Nephron (organoid): ENCODE measurements around the gene SDR42E2.

Source experiments
- H3K27ac Mint-ChIP-seq, 3 experiments: 2 replicates each; pipeline ENCODE4 v1.8.0; 2020; ENCODE audit warnings: mixed read lengths in 3 of 3, mild to moderate bottlenecking in 2 of 3, moderate library complexity in 1 of 3
- H3K27me3 Mint-ChIP-seq: 2 replicates; pipeline ENCODE4 v1.8.0; 2021; ENCODE audit warnings: low read depth, mild to moderate bottlenecking, moderate library complexity, mixed read lengths
- H3K36me3 Mint-ChIP-seq: 2 replicates; pipeline ENCODE4 v1.8.0; 2020; ENCODE audit warnings: low read depth, mixed read lengths
- H3K4me1 Mint-ChIP-seq: 2 replicates; pipeline ENCODE4 v1.8.0; 2020; ENCODE audit warnings: mixed read lengths
- H3K4me3 Mint-ChIP-seq, 3 experiments: 2 replicates each; pipeline ENCODE4 v1.8.0; 2020; ENCODE audit warnings: mild to moderate bottlenecking in 3 of 3, mixed read lengths in 3 of 3, moderate library complexity in 2 of 3
- H3K9me3 Mint-ChIP-seq: 2 replicates; pipeline ENCODE4 v1.8.0; 2020; ENCODE audit warnings: mixed read lengths
- CTCF ChIP-seq, 3 experiments: fragments of 200-600 bp; sonication (generic); IDR thresholded peaks; one replicate each; pipeline ENCODE4 v1.5.0; 2021; ENCODE audit warnings: antibody characterized with exemption in 3 of 3; ENCODE audit not compliant: unreplicated experiment in 3 of 3

SDR42E2 gene

GRCh38 chr16:22181426-22181825 lies 19.1 kb downstream of the SDR42E2 start:
- TF ChIP-seq CTCF (IDR thresholded peaks at IDR 0.05; ENCODE audit: unreplicated experiment in 3 of 3): no peak
- no peak overlapping the region for H3K4me3 Mint-ChIP-seq
- no peaks in the 10 kb centered on the region for H3K9me3 Mint-ChIP-seq
- no peak overlapping the region for H3K27ac Mint-ChIP-seq
- no peaks in the 10 kb centered on the region for H3K36me3 Mint-ChIP-seq
- no peaks in the 10 kb centered on the region for H3K27me3 Mint-ChIP-seq
- no peaks in the 10 kb centered on the region for H3K4me1 Mint-ChIP-seq

GRCh38 chr16:22181843-22182242 lies 19.5 kb downstream of the SDR42E2 start:
- no peaks in the 10 kb centered on the region for H3K4me1 Mint-ChIP-seq
- no peak for TF ChIP-seq CTCF (IDR thresholded peaks at IDR 0.05; ENCODE audit: unreplicated experiment in 3 of 3)
- H3K4me3 Mint-ChIP-seq: no peak overlapping the region
- no peak overlapping the region for H3K27ac Mint-ChIP-seq
- no peaks in the 10 kb centered on the region for H3K27me3 Mint-ChIP-seq
- H3K9me3 Mint-ChIP-seq: no peaks in the 10 kb centered on the region
- H3K36me3 Mint-ChIP-seq: no peaks in the 10 kb centered on the region

GRCh38 chr16:22183335-22183734 lies 21.0 kb downstream of the SDR42E2 start:
- Mint-ChIP-seq H3K27me3 (no peaks in the 10 kb centered on the region), H3K27ac (no peak overlapping the region), H3K9me3 (no peaks in the 10 kb centered on the region), H3K4me3 (no peak overlapping the region), H3K4me1 (no peaks in the 10 kb centered on the region), H3K36me3 (no peaks in the 10 kb centered on the region)
- TF ChIP-seq CTCF (IDR thresholded peaks at IDR 0.05; ENCODE audit: unreplicated experiment in 3 of 3): no peak

GRCh38 chr16:22183901-22184614 lies 21.8 kb downstream of the SDR42E2 start:
- peak in 1 of 3 experiments; percentile 20 for TF ChIP-seq CTCF (IDR thresholded peaks at IDR 0.05; ENCODE audit: unreplicated experiment in 3 of 3)
- Mint-ChIP-seq H3K4me1 (peaks cover 6% of the 10 kb centered on the region), H3K9me3 (no peaks in the 10 kb centered on the region), H3K27me3 (no peaks in the 10 kb centered on the region), H3K36me3 (no peaks in the 10 kb centered on the region), H3K27ac (no peak overlapping the region), H3K4me3 (no peak overlapping the region)

GRCh38 chr16:22184615-22184968 lies 22.3 kb downstream of the SDR42E2 start:
- Mint-ChIP-seq H3K27ac (no peak overlapping the region), H3K9me3 (no peaks in the 10 kb centered on the region), H3K27me3 (no peaks in the 10 kb centered on the region), H3K4me3 (no peak overlapping the region), H3K4me1 (peaks cover 11% of the 10 kb centered on the region), H3K36me3 (no peaks in the 10 kb centered on the region)
- TF ChIP-seq CTCF (IDR thresholded peaks at IDR 0.05; ENCODE audit: unreplicated experiment in 3 of 3): no peak

GRCh38 chr16:22186517-22186916 lies 24.2 kb downstream of the SDR42E2 start:
- peak in 1 of 3 experiments; percentile 18 for TF ChIP-seq CTCF (IDR thresholded peaks at IDR 0.05; ENCODE audit: unreplicated experiment in 3 of 3)
- no peak overlapping the region for H3K4me3 Mint-ChIP-seq
- no peaks in the 10 kb centered on the region for H3K27me3 Mint-ChIP-seq
- no peak overlapping the region for H3K27ac Mint-ChIP-seq
- no peaks in the 10 kb centered on the region for H3K9me3 Mint-ChIP-seq
- no peaks in the 10 kb centered on the region for H3K36me3 Mint-ChIP-seq
- peaks cover 14% of the 10 kb centered on the region for H3K4me1 Mint-ChIP-seq
